GM19193 (cell line): ENCODE measurements around the gene HPSE2.

Source experiments
- POLR2A ChIP-seq: IDR thresholded peaks from 4 replicates; pipeline ENCODE4 v1.6.1; 2011; ENCODE audit not compliant: insufficient read depth, insufficient read length; ENCODE audit errors: extremely low read depth

Gene HPSE2

GRCh38 chr10:98858525-98858924 lies 377.1 kb downstream of the HPSE2 start:
- no peak for TF ChIP-seq POLR2A

- no peak for TF ChIP-seq POLR2A
These were observed 380.1 kb downstream of the HPSE2 start for GRCh38 chr10:98855403-98856189.

GRCh38 chr10:98852686-98853085 lies 383.0 kb downstream of the HPSE2 start:
- TF ChIP-seq POLR2A: no peak

- TF ChIP-seq POLR2A: no peak
These were observed 387.3 kb downstream of the HPSE2 start for GRCh38 chr10:98848361-98848760.

GRCh38 chr10:98846787-98847186 lies 388.9 kb downstream of the HPSE2 start:
- no peak for TF ChIP-seq POLR2A

- TF ChIP-seq POLR2A: no peak
These were observed 402.1 kb downstream of the HPSE2 start for GRCh38 chr10:98833542-98833941.

- no peak for TF ChIP-seq POLR2A
These were observed 402.9 kb downstream of the HPSE2 start for GRCh38 chr10:98832738-98833137.

- TF ChIP-seq POLR2A: no peak
These were observed 403.5 kb downstream of the HPSE2 start for GRCh38 chr10:98832196-98832595.

GRCh38 chr10:98831391-98831790 lies 404.3 kb downstream of the HPSE2 start:
- TF ChIP-seq POLR2A: no peak

GRCh38 chr10:98825741-98826140 lies 409.9 kb downstream of the HPSE2 start:
- no peak for TF ChIP-seq POLR2A

GRCh38 chr10:98817396-98817795 lies 418.3 kb downstream of the HPSE2 start:
- TF ChIP-seq POLR2A: no peak

GRCh38 chr10:98815039-98815885 lies 420.4 kb downstream of the HPSE2 start:
- TF ChIP-seq POLR2A: no peak

- TF ChIP-seq POLR2A: no peak
These were observed 421.2 kb downstream of the HPSE2 start for GRCh38 chr10:98814470-98814869.

GRCh38 chr10:98808282-98808892 lies 427.3 kb downstream of the HPSE2 start:
- TF ChIP-seq POLR2A: no peak

- no peak for TF ChIP-seq POLR2A
These were observed 435.4 kb downstream of the HPSE2 start for GRCh38 chr10:98800263-98800662.
